HepG2 (cell line): ENCODE measurements around the gene FCHO1. TPM values are rescaled to one million over a fixed set of nuclear protein-coding genes. Genes with fewer than 3 reads are reported as not detected.
A peak's percentile ranks its signal among the peaks of the same experiment; 100 is the strongest.

ENCODE experiments used
- ADNP ChIP-seq: sonication (generic); formaldehyde crosslinking; IDR thresholded peaks from 2 replicates; pipeline ENCODE4 v1.4.0; 2020; ENCODE audit warnings: missing genetic modification reagents
- ARNTL ChIP-seq: sonication (generic); formaldehyde crosslinking; IDR thresholded peaks from 2 replicates; pipeline ENCODE4 v1.4.0; 2020; ENCODE audit warnings: mild to moderate bottlenecking, missing genetic modification reagents
- ATF7 ChIP-seq, 2 experiments: fragments of 450-650 bp in 1 of 2; sonication (generic) in 1 of 2; formaldehyde crosslinking in 1 of 2; IDR thresholded peaks; 2 replicates each; pipeline versions ENCODE4 v1.4.0 to v1.6.1; 2016 to 2020; ENCODE audit warnings: antibody characterized with exemption in 1 of 2, mild to moderate bottlenecking in 1 of 2, missing genetic modification reagents in 1 of 2
- BRCA1 ChIP-seq: sonication (generic); formaldehyde crosslinking; IDR thresholded peaks from 2 replicates; pipeline ENCODE4 v1.4.0; 2020; ENCODE audit warnings: missing genetic modification reagents
- ELF4 ChIP-seq: sonication (generic); formaldehyde crosslinking; IDR thresholded peaks from 2 replicates; pipeline ENCODE4 v1.5.0; 2020; ENCODE audit warnings: missing genetic modification reagents, mild to moderate bottlenecking, moderate library complexity, borderline replicate concordance
- MAF1 ChIP-seq: sonication (generic); formaldehyde crosslinking; IDR thresholded peaks from 2 replicates; pipeline ENCODE4 v1.5.0; 2020; ENCODE audit warnings: missing genetic modification reagents, borderline replicate concordance
- MLXIP ChIP-seq: sonication (generic); formaldehyde crosslinking; IDR thresholded peaks from 2 replicates; pipeline ENCODE4 v1.9.0; 2021; ENCODE audit warnings: missing genetic modification reagents, borderline replicate concordance
- NCOA5 ChIP-seq: sonication (generic); formaldehyde crosslinking; IDR thresholded peaks from 2 replicates; pipeline ENCODE4 v1.4.0; 2020; ENCODE audit warnings: missing genetic modification reagents
- NR2F1 ChIP-seq, 2 experiments: fragments of 450-650 bp in 1 of 2; formaldehyde crosslinking in 1 of 2; IDR thresholded peaks; 2 replicates each; pipeline versions ENCODE4 v1.5.0 to v1.6.1; 2016 to 2020; ENCODE audit warnings: mild to moderate bottlenecking in 1 of 2, missing compliant biosample characterization in 1 of 2, missing genetic modification reagents in 1 of 2, moderate library complexity in 1 of 2
- RARG ChIP-seq: sonication (generic); formaldehyde crosslinking; IDR thresholded peaks from 2 replicates; pipeline ENCODE4 v1.4.0; 2020; ENCODE audit warnings: low read depth, mild to moderate bottlenecking, missing genetic modification reagents
- RCOR2 ChIP-seq: IDR thresholded peaks from 2 replicates; pipeline ENCODE4 v1.6.1; 2016; ENCODE audit warnings: missing biosample characterization, missing genetic modification reagents
- RFX3 ChIP-seq: IDR thresholded peaks from 2 replicates; pipeline ENCODE4 v1.6.1; 2016; ENCODE audit warnings: missing biosample characterization, missing genetic modification reagents
- TP53 ChIP-seq: sonication (generic); formaldehyde crosslinking; conservative IDR thresholded peaks from 2 replicates; pipeline ENCODE4 v1.4.0; 2020; ENCODE audit warnings: missing genetic modification reagents
- ZFP91 ChIP-seq: sonication (generic); formaldehyde crosslinking; IDR thresholded peaks from 2 replicates; pipeline ENCODE4 v1.9.0; 2022; ENCODE audit warnings: missing genetic modification reagents, mild to moderate bottlenecking, borderline replicate concordance
- ZMYM3 ChIP-seq: sonication (generic); formaldehyde crosslinking; IDR thresholded peaks from 2 replicates; pipeline ENCODE4 v1.5.1; 2020; ENCODE audit warnings: mild to moderate bottlenecking, missing genetic modification reagents
- ZNF230 ChIP-seq: sonication (generic); formaldehyde crosslinking; IDR thresholded peaks from 2 replicates; pipeline ENCODE4 v1.4.0; 2020; ENCODE audit warnings: mild to moderate bottlenecking, missing genetic modification reagents
- polyA plus RNA-seq, 8 experiments: library from polyadenylated mRNA; depleted of rRNA in 3 of 8; stranded (reverse) in 7 of 8; unstranded in 1 of 8; fragments of >200 nt; fragmentation: Illumina TruSeq in 4 of 8; extraction: Trizol in 4 of 8; gene quantifications; 2 replicates each; pipeline versions ENCODE4 v1.2.1 to v1.2.3, GENCODE V29; 2011 to 2016; ENCODE audit warnings: low read depth in 4 of 8, missing spikeins in 1 of 8, mixed read lengths in 1 of 8; ENCODE audit not compliant: insufficient read depth in 1 of 8
- total RNA-seq, 5 experiments: library from RNA; depleted of rRNA; stranded (reverse); fragments of >200 nt; fragmentation: Illumina TruSeq; extraction: Trizol; gene quantifications; 2 replicates each; pipeline ENCODE4 v1.2.3, GENCODE V29; 2016; ENCODE audit warnings: low read depth in 1 of 5
- TF ChIP-seq, protein P1 (sequence below): sonication (generic); formaldehyde crosslinking; IDR thresholded peaks from 2 replicates; pipeline ENCODE4 v1.5.1; 2020; ENCODE audit warnings: missing genetic modification reagents, mild to moderate bottlenecking, borderline replicate concordance
- TF ChIP-seq, protein P2 (sequence below): sonication (generic); formaldehyde crosslinking; IDR thresholded peaks from 2 replicates; pipeline ENCODE4 v1.9.0; 2021; ENCODE audit warnings: missing genetic modification reagents, mild to moderate bottlenecking, borderline replicate concordance
- TF ChIP-seq, protein P3 (sequence below): sonication (generic); formaldehyde crosslinking; IDR thresholded peaks from 2 replicates; pipeline ENCODE4 v1.4.0; 2020; ENCODE audit warnings: missing genetic modification reagents

FCHO1 gene
- total and polyA plus RNA-seq, 2 of the 13 experiments (the other 11 are each of a cell fraction or from before 2014, with no cell fraction given): 1.3 to 3.1 TPM

- TF ChIP-seq ZFP91 (CRISPR knock-in tag) (peak; percentile 12; the same call in 1 of the 2 replicates), MAF1 (no peak), MLXIP (CRISPR knock-in tag) (no peak), TP53 (no peak), BRCA1 (CRISPR knock-in tag) (no peak), ADNP (CRISPR knock-in tag) (peak; percentile 73; the same call in 1 of the 2 replicates), ARNTL (CRISPR knock-in tag) (no peak), NR2F1 (CRISPR knock-in tag; IDR thresholded peaks at IDR 0.05) (no peak), RCOR2 (no peak), ATF7 (IDR thresholded peaks at IDR 0.05) (no peak), ATF7 (CRISPR knock-in tag; IDR thresholded peaks at IDR 0.05) (no peak), RFX3 (CRISPR knock-in tag) (no peak), NCOA5 (CRISPR knock-in tag) (no peak), ELF4 (CRISPR knock-in tag) (no peak), ZMYM3 (CRISPR knock-in tag) (peak; percentile 90), RARG (CRISPR knock-in tag) (no peak), ZNF230 (no peak)
- TF ChIP-seq, protein P1, sequence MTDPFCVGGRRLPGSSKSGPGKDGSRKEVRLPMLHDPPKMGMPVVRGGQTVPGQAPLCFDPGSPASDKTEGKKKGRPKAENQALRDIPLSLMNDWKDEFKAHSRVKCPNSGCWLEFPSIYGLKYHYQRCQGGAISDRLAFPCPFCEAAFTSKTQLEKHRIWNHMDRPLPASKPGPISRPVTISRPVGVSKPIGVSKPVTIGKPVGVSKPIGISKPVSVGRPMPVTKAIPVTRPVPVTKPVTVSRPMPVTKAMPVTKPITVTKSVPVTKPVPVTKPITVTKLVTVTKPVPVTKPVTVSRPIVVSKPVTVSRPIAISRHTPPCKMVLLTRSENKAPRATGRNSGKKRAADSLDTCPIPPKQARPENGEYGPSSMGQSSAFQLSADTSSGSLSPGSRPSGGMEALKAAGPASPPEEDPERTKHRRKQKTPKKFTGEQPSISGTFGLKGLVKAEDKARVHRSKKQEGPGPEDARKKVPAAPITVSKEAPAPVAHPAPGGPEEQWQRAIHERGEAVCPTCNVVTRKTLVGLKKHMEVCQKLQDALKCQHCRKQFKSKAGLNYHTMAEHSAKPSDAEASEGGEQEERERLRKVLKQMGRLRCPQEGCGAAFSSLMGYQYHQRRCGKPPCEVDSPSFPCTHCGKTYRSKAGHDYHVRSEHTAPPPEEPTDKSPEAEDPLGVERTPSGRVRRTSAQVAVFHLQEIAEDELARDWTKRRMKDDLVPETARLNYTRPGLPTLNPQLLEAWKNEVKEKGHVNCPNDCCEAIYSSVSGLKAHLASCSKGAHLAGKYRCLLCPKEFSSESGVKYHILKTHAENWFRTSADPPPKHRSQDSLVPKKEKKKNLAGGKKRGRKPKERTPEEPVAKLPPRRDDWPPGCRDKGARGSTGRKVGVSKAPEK (CRISPR knock-in tag): no peak
- TF ChIP-seq, protein P2, sequence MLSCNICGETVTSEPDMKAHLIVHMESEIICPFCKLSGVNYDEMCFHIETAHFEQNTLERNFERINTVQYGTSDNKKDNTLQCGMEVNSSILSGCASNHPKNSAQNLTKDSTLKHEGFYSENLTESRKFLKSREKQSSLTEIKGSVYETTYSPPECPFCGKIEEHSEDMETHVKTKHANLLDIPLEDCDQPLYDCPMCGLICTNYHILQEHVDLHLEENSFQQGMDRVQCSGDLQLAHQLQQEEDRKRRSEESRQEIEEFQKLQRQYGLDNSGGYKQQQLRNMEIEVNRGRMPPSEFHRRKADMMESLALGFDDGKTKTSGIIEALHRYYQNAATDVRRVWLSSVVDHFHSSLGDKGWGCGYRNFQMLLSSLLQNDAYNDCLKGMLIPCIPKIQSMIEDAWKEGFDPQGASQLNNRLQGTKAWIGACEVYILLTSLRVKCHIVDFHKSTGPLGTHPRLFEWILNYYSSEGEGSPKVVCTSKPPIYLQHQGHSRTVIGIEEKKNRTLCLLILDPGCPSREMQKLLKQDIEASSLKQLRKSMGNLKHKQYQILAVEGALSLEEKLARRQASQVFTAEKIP (CRISPR knock-in tag): no peak
- TF ChIP-seq, protein P3, sequence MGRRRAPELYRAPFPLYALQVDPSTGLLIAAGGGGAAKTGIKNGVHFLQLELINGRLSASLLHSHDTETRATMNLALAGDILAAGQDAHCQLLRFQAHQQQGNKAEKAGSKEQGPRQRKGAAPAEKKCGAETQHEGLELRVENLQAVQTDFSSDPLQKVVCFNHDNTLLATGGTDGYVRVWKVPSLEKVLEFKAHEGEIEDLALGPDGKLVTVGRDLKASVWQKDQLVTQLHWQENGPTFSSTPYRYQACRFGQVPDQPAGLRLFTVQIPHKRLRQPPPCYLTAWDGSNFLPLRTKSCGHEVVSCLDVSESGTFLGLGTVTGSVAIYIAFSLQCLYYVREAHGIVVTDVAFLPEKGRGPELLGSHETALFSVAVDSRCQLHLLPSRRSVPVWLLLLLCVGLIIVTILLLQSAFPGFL (CRISPR knock-in tag): no peak
These were observed 2.2 kb upstream of the FCHO1 start (continued) for GRCh38 chr19:17748884-17749638.
